B cell (primary cell): ENCODE measurements around the gene GADD45B. TPM values are rescaled to one million over a fixed set of nuclear protein-coding genes. Genes with fewer than 3 reads are reported as not detected.

Experiments
- ATAC-seq: fragments of 200-7000 bp; cut with Tn5 transposase; one replicate; pipeline ENCODE4 v1.10.0; 2021; ENCODE audit warnings: low read depth, mild to moderate bottlenecking, moderate number of reproducible peaks, moderate library complexity
- CTCF ChIA-PET: fragments of 350-600 bp; sonication (Branson Sonifier 250); formaldehyde crosslinking; loops from one replicate; lab custom pipeline; 2021; ENCODE audit warnings: antibody characterized with exemption, inconsistent platforms; lab: Charles Lee
- POLR2A ChIA-PET: fragments of 350-600 bp; sonication (Branson Sonifier 250); formaldehyde crosslinking; loops from one replicate; lab custom pipeline; 2021; ENCODE audit warnings: antibody characterized with exemption; lab: Charles Lee
- DNase-seq: peaks from one replicate; pipeline ENCODE4 v3.0.0; 2013
- H2AFZ ChIP-seq: 2 replicates; pipeline ENCODE4 v1.6.1; 2012; ENCODE audit warnings: mild to moderate bottlenecking, low read depth, low read length; ENCODE audit not compliant: insufficient read depth, poor library complexity, severe bottlenecking
- H3K27ac ChIP-seq, 2 donors: 1 replicate in 1 of 2; 2 replicates in 1 of 2; pipeline ENCODE4 v1.5.1; 2012 to 2013; ENCODE audit warnings: low read length in 2 of 2, mild to moderate bottlenecking in 2 of 2, moderate library complexity in 1 of 2
- H3K27me3 ChIP-seq, 4 experiments: fragments of 200-600 bp in 1 of 4; sonication (generic) in 1 of 4; replicated peaks in 1 of 4; 1 replicate in 2 of 4; 2 replicates in 2 of 4; pipeline versions ENCODE4 v1.6.1 to v1.7.0; 2013 to 2016; ENCODE audit warnings: low read length in 3 of 4, mild to moderate bottlenecking in 2 of 4, mixed read lengths in 1 of 4, moderate library complexity in 1 of 4; ENCODE audit not compliant: insufficient read depth in 4 of 4, control insufficient read depth in 3 of 4; ENCODE audit errors: control extremely low read depth in 1 of 4
- H3K36me3 ChIP-seq, 2 experiments: replicated peaks in 1 of 2; 1 replicate in 1 of 2; 2 replicates in 1 of 2; pipeline versions ENCODE4 v1.6.1 to v1.7.1; 2013; ENCODE audit warnings: low read length in 1 of 2; ENCODE audit not compliant: insufficient read depth in 2 of 2, control insufficient read depth in 1 of 2; ENCODE audit errors: control extremely low read depth in 1 of 2, extremely low read depth in 1 of 2
- H3K4me1 ChIP-seq, 2 donors: fragments of 200-600 bp in 1 of 2; sonication (generic) in 1 of 2; 1 replicate in 1 of 2; 2 replicates in 1 of 2; pipeline versions ENCODE4 v1.5.1 to v1.6.1; 2013 to 2017; ENCODE audit warnings: low read length in 2 of 2; ENCODE audit not compliant: control insufficient read depth in 2 of 2, insufficient read depth in 2 of 2
- H3K4me2 ChIP-seq: replicated peaks from 2 replicates; pipeline ENCODE3; 2012; ENCODE audit warnings: mild to moderate bottlenecking, low read depth, low read length; ENCODE audit not compliant: poor library complexity, severe bottlenecking
- H3K4me3 ChIP-seq, 5 experiments: fragments of 200-600 bp in 1 of 5; sonication (generic) in 1 of 5; 1 replicate in 3 of 5; 2 replicates in 2 of 5; pipeline versions ENCODE4 v1.5.1 to v1.7.0; 2011 to 2016; ENCODE audit warnings: low read length in 4 of 5, mild to moderate bottlenecking in 4 of 5, low read depth in 2 of 5, control low read depth in 1 of 5, moderate library complexity in 1 of 5; ENCODE audit not compliant: insufficient read depth in 1 of 5; ENCODE audit errors: control extremely low read depth in 1 of 5, extremely low read depth in 1 of 5
- H3K79me2 ChIP-seq: fragments of 200-600 bp; sonication (generic); one replicate; pipeline ENCODE4 v1.6.0; 2016; ENCODE audit warnings: low read length; ENCODE audit not compliant: control insufficient read depth, insufficient read depth
- H3K9ac ChIP-seq: fragments of 200-600 bp; sonication (generic); 2 replicates; pipeline ENCODE4 v1.6.1; 2017; ENCODE audit warnings: mild to moderate bottlenecking, low read length, moderate library complexity
- H3K9me3 ChIP-seq, 3 donors: one replicate each; pipeline versions ENCODE4 v1.6.1 to v1.7.1; 2013; ENCODE audit warnings: low read length in 2 of 3; ENCODE audit not compliant: control insufficient read depth in 2 of 3, insufficient read depth in 1 of 3; ENCODE audit errors: control extremely low read depth in 1 of 3
- H4K20me1 ChIP-seq: 2 replicates; pipeline ENCODE4 v1.6.0; 2012; ENCODE audit warnings: mild to moderate bottlenecking, low read length; ENCODE audit not compliant: insufficient read depth, control insufficient read depth, poor library complexity, severe bottlenecking
- H3K27ac Mint-ChIP-seq: one replicate; pipeline ENCODE4 v1.8.0; 2021; ENCODE audit warnings: mixed read lengths
- H3K27me3 Mint-ChIP-seq: one replicate; pipeline ENCODE4 v1.8.0; 2021; ENCODE audit warnings: mixed read lengths
- H3K4me1 Mint-ChIP-seq: one replicate; pipeline ENCODE4 v1.8.0; 2021; ENCODE audit warnings: mixed read lengths
- H3K4me3 Mint-ChIP-seq: one replicate; pipeline ENCODE4 v1.8.0; 2021; ENCODE audit warnings: mixed read lengths
- H3K9me3 Mint-ChIP-seq: one replicate; pipeline ENCODE4 v1.8.0; 2022; ENCODE audit warnings: mixed read lengths; ENCODE audit not compliant: insufficient read depth
- EZH2 ChIP-seq: IDR thresholded peaks from 2 replicates; pipeline ENCODE4 v1.6.1; 2012; ENCODE audit warnings: borderline replicate concordance, low read depth, mild to moderate bottlenecking, moderate library complexity, low read length; ENCODE audit not compliant: insufficient read depth, poor library complexity, severe bottlenecking
- WGBS: methylation state at CpG from one replicate; pipeline ENCODE4 v1.1.5; 2013; ENCODE audit warnings: missing lambda C conversion rate; ENCODE audit not compliant: insufficient coverage; 5-methylcytosine and 5-hydroxymethylcytosine counted together
- intact Hi-C: fragments of 100-400 bp; cut with micrococcal nuclease; formaldehyde crosslinking; loops from one replicate; pipeline ENCODE4 v1.10.0; 2022
- polyA plus RNA-seq: library from polyadenylated mRNA; depleted of rRNA; stranded (reverse); fragments of >200 nt; gene quantifications from 2 replicates; pipeline ENCODE4 v1.2.3, GENCODE V29; 2012
- total RNA-seq, 2 donors: library from RNA; stranded (reverse); fragments of 120-200 nt in 1 of 2; gene quantifications; 1 replicate in 1 of 2; 2 replicates in 1 of 2; pipeline versions ENCODE4 v1.2.3 to v1.2.4, GENCODE V29; 2013 to 2022
- TF ChIP-seq, protein P1 (sequence below): fragments of 200-600 bp; IDR thresholded peaks from one replicate; pipeline ENCODE4 v1.8.0; 2022; ENCODE audit warnings: antibody characterized with exemption, mild to moderate bottlenecking

GADD45B gene
- total and polyA plus RNA-seq, 2 donors (not counting 1 experiment from before 2014, with no cell fraction given): 166 to 215 TPM

DNA sequence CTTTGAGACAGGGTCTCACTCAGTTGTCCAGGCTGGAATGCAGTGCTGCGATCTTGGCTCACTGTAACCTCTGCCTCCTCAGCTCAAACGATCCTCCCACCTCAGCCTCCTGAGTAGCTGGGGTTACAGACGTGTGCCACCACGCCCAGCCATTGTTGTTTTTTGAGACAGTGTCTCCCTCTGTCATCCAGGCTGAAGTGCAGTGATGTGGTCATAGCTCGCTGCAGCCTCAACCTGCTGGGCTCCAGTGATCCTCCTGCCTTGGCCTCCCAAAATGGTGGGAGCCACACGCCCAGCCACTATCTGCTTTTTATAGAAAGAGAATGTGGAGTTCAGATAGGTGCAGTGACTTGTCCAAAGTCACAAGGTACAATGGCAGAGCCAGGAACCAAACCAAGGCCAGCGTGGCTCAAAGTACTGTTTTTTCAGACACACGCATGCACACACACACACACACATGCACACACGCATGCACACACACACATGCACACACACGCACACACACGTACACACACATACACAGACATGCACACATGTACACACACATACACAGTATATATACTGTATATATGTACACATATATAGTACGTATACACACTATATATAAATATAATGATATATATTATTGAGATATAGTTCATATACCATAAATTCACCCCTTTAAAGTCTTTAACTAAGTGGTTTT lies 6.6 kb downstream of the GADD45B start:
- Histone ChIP-seq H3K9ac (no peak overlapping the region), H3K79me2 (peaks cover 10% of the 10 kb centered on the region), H3K4me3 (no peak overlapping the region), H3K27me3 (peaks cover 0 to 4% (median under 1%) of the 10 kb centered on the region in 4 experiments), H3K36me3 (no peaks in the 10 kb centered on the region), H3K4me2 (no peak overlapping the region), H3K27ac (no peak overlapping the region), H2AFZ (no peak overlapping the region), H3K9me3 (peaks cover 0 to 36% (median 12%) of the 10 kb centered on the region in 3 donors), H3K4me1 (peaks cover 29 to 42% of the 10 kb centered on the region in 2 donors), H4K20me1 (peaks cover 10% of the 10 kb centered on the region)
- CTCF ChIA-PET: no interaction called here
- 86% methylated on average over 5 of the region's 12 CpGs for WGBS
- TF ChIP-seq, protein P1, sequence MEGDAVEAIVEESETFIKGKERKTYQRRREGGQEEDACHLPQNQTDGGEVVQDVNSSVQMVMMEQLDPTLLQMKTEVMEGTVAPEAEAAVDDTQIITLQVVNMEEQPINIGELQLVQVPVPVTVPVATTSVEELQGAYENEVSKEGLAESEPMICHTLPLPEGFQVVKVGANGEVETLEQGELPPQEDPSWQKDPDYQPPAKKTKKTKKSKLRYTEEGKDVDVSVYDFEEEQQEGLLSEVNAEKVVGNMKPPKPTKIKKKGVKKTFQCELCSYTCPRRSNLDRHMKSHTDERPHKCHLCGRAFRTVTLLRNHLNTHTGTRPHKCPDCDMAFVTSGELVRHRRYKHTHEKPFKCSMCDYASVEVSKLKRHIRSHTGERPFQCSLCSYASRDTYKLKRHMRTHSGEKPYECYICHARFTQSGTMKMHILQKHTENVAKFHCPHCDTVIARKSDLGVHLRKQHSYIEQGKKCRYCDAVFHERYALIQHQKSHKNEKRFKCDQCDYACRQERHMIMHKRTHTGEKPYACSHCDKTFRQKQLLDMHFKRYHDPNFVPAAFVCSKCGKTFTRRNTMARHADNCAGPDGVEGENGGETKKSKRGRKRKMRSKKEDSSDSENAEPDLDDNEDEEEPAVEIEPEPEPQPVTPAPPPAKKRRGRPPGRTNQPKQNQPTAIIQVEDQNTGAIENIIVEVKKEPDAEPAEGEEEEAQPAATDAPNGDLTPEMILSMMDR: no peak
- no peak for TF ChIP-seq EZH2
- Mint-ChIP-seq H3K27ac (no peak overlapping the region), H3K4me3 (no peak overlapping the region), H3K9me3 (peaks cover 6% of the 10 kb centered on the region), H3K27me3 (no peaks in the 10 kb centered on the region), H3K4me1 (peaks cover 38% of the 10 kb centered on the region)
- intact Hi-C loops: no loop called here
- POLR2A ChIA-PET: no interaction called here
- ATAC-seq (no peak), DNase-seq (no peak)

DNA sequence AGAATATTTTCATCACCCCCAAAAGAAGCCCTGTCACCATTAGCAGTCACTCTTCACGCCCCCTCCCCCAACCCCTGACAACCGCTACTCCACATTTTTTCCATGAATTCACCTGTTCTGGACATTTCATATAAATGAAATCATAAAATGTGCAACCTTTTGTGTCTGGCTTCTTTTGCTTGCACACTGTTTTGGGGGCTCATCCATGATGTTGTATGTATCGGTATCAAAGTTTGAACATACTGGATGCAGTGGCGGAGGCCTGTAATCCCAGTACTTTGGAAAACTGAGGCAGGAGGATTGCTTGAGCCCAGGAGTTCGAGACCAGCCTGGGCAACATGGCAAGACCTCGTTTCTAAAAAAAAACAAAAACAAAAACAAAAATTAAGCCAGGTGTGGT lies 7.2 kb downstream of the GADD45B start:
- 100% methylated on average over 2 of the region's 6 CpGs for WGBS

More for the DNA sequence above, 7.2 kb downstream of the GADD45B start:
- intact Hi-C loops: no loop called here
- Histone ChIP-seq H4K20me1 (peaks cover 5% of the 10 kb centered on the region), H3K4me2 (no peak overlapping the region), H3K27ac (no peak overlapping the region), H2AFZ (no peak overlapping the region), H3K79me2 (peaks cover 5% of the 10 kb centered on the region), H3K4me3 (no peak overlapping the region), H3K9ac (no peak overlapping the region), H3K9me3 (peaks cover 0 to 40% (median 12%) of the 10 kb centered on the region in 3 donors), H3K4me1 (peaks cover 28 to 41% of the 10 kb centered on the region in 2 donors), H3K27me3 (peaks cover 0 to 5% (median 2%) of the 10 kb centered on the region in 4 experiments), H3K36me3 (no peaks in the 10 kb centered on the region)
- Mint-ChIP-seq H3K4me3 (no peak overlapping the region), H3K4me1 (peaks cover 39% of the 10 kb centered on the region), H3K27me3 (no peaks in the 10 kb centered on the region), H3K9me3 (peaks cover 6% of the 10 kb centered on the region), H3K27ac (peak overlapping the region; percentile 15)
- ChIA-PET CTCF (no interaction called here), POLR2A (no interaction called here)
- ATAC-seq (no peak), DNase-seq (no peak)
- TF ChIP-seq, protein P1: no peak
- TF ChIP-seq EZH2: no peak
